ENCODE data around the gene STUB1.
A peak's percentile ranks its signal among the peaks of the same experiment; 100 is the strongest.
"Not testable (repeated sequence)": the region's sequence is repeated elsewhere in the genome, so short reads cannot be mapped to it uniquely, and the experiment has no call there.

Gene STUB1

GRCh38 chr16:686459-687260 lies 6.5 kb downstream of the STUB1 start:
- no peak for TF ChIP-seq CTCF (IDR thresholded peaks at IDR 0.05; ENCODE audit: insufficient read depth, low read length, poor library complexity, severe bottlenecking)
- Histone ChIP-seq H3K27me3 (replicated peaks; ENCODE audit: control insufficient read depth, insufficient read depth, low read length) (no peaks in the 10 kb centered on the region), H3K36me3 (ENCODE audit: control insufficient read depth, insufficient read depth, low read length) (peaks cover 34% of the 10 kb centered on the region), H3K4me3 (replicated peaks; ENCODE audit: low read depth, low read length) (no peak overlapping the region)
- no peak for DNase-seq (ENCODE audit: extremely low read depth, insufficient read length)

- Histone ChIP-seq H3K36me3 (ENCODE audit: control insufficient read depth, insufficient read depth, low read length) (peaks cover 26% of the 10 kb centered on the region), H3K4me3 (replicated peaks; ENCODE audit: low read depth, low read length) (no peak overlapping the region), H3K27me3 (replicated peaks; ENCODE audit: control insufficient read depth, insufficient read depth, low read length) (no peaks in the 10 kb centered on the region)
- no peak for DNase-seq (ENCODE audit: extremely low read depth, insufficient read length)
- no peak for TF ChIP-seq CTCF (IDR thresholded peaks at IDR 0.05; ENCODE audit: insufficient read depth, low read length, poor library complexity, severe bottlenecking)
Measured at GRCh38 chr16:687499-687898, 7.3 kb downstream of the STUB1 start.

GRCh38 chr16:689175-689897 lies 9.1 kb downstream of the STUB1 start:
- H3K36me3 ChIP-seq (ENCODE audit: control insufficient read depth, insufficient read depth, low read length), result peaks cover 21% of the 10 kb centered on the region
- no peaks in the 10 kb centered on the region for H3K27me3 ChIP-seq (replicated peaks; ENCODE audit: control insufficient read depth, insufficient read depth, low read length)
- no peak for TF ChIP-seq CTCF (IDR thresholded peaks at IDR 0.05; ENCODE audit: insufficient read depth, low read length, poor library complexity, severe bottlenecking)
- DNase-seq (ENCODE audit: extremely low read depth, insufficient read length), result no peak
- peak overlapping the region; percentile 97 for H3K4me3 ChIP-seq (replicated peaks; ENCODE audit: low read depth, low read length)

GRCh38 chr16:691242-691641 lies 11.0 kb downstream of the STUB1 start:
- not testable (repeated sequence) for H3K4me3 ChIP-seq (replicated peaks; ENCODE audit: low read depth, low read length); DNase-seq (ENCODE audit: extremely low read depth, insufficient read length); H3K27me3 ChIP-seq (replicated peaks; ENCODE audit: control insufficient read depth, insufficient read depth, low read length)
- H3K36me3 ChIP-seq (ENCODE audit: control insufficient read depth, insufficient read depth, low read length), result peaks cover 12% of the 10 kb centered on the region

- peaks cover 2% of the 10 kb centered on the region for H3K36me3 ChIP-seq (ENCODE audit: control insufficient read depth, insufficient read depth, low read length)
- DNase-seq (ENCODE audit: extremely low read depth, insufficient read length), result no peak
- TF ChIP-seq CTCF (IDR thresholded peaks at IDR 0.05; ENCODE audit: insufficient read depth, low read length, poor library complexity, severe bottlenecking), result no peak
- H3K4me3 ChIP-seq (replicated peaks; ENCODE audit: low read depth, low read length), result no peak overlapping the region
- H3K27me3 ChIP-seq (replicated peaks; ENCODE audit: control insufficient read depth, insufficient read depth, low read length), result no peaks in the 10 kb centered on the region; the same call in 1 of the 2 replicates
Measured at GRCh38 chr16:692356-693108, 12.3 kb downstream of the STUB1 start.

- Histone ChIP-seq H3K36me3 (ENCODE audit: control insufficient read depth, insufficient read depth, low read length) (no peaks in the 10 kb centered on the region), H3K27me3 (replicated peaks; ENCODE audit: control insufficient read depth, insufficient read depth, low read length) (no peaks in the 10 kb centered on the region; the same call in 1 of the 2 replicates), H3K4me3 (replicated peaks; ENCODE audit: low read depth, low read length) (no peak overlapping the region)
- no peak for DNase-seq (ENCODE audit: extremely low read depth, insufficient read length)
- no peak for TF ChIP-seq CTCF (IDR thresholded peaks at IDR 0.05; ENCODE audit: insufficient read depth, low read length, poor library complexity, severe bottlenecking)
Measured at GRCh38 chr16:693364-693763, 13.2 kb downstream of the STUB1 start.

Data from GM06990 (cell line).